PC-9 (cell line): Measurements from ENCODE around the gene MAN2A1. TPM values are rescaled to one million over a fixed set of nuclear protein-coding genes. Genes with fewer than 3 reads are reported as not detected.

Source experiments
- BruUV-seq: library from RNA; stranded (reverse); fragments of 400-500 nt; replicated peaks from 2 replicates; lab custom pipeline; 2021; lab: Mats Ljungman, UMichigan
- CTCF ChIA-PET: fragments of 300-600 bp; sonication (Branson Sonifier 250); formaldehyde crosslinking; loops from one replicate; lab custom pipeline; 2022; ENCODE audit warnings: antibody characterized with exemption; lab: Charles Lee
- POLR2A ChIA-PET: fragments of 300-600 bp; sonication (Branson Sonifier 250); formaldehyde crosslinking; loops from one replicate; lab custom pipeline; 2022; ENCODE audit warnings: antibody characterized with exemption; ENCODE audit not compliant: unreplicated experiment; lab: Charles Lee
- DNase-seq, 2 experiments: peaks; one replicate each; pipeline versions ENCODE4 v3.0.0 to v3.0.0-alpha.2; 2015 to 2022; ENCODE audit warnings: mixed read lengths in 1 of 2
- H2AFZ ChIP-seq: fragments of 200-600 bp; sonication (generic); 2 replicates; pipeline ENCODE4 v1.8.1; 2017; ENCODE audit warnings: antibody characterized with exemption
- H3F3A ChIP-seq: fragments of 200-600 bp; sonication (generic); 2 replicates; pipeline ENCODE4 v1.8.1; 2017; ENCODE audit warnings: antibody characterized with exemption, mild to moderate bottlenecking, low read depth; ENCODE audit not compliant: insufficient read depth
- H3K27ac ChIP-seq: fragments of 200-600 bp; sonication (generic); 2 replicates; pipeline ENCODE4 v1.6.1; 2016; ENCODE audit warnings: mixed run types
- H3K27me3 ChIP-seq: fragments of 200-600 bp; sonication (generic); 2 replicates; pipeline ENCODE4 v1.6.1; 2016; ENCODE audit warnings: low read depth, mixed run types; ENCODE audit not compliant: insufficient read depth
- H3K36me3 ChIP-seq: fragments of 200-600 bp; sonication (generic); 2 replicates; pipeline ENCODE4 v1.6.1; 2016; ENCODE audit warnings: low read depth, mixed run types
- H3K4me1 ChIP-seq: fragments of 200-600 bp; sonication (generic); replicated peaks from 2 replicates; pipeline ENCODE4 v1.6.1; 2016; ENCODE audit warnings: mixed run types; ENCODE audit not compliant: insufficient read depth
- H3K4me2 ChIP-seq: fragments of 200-600 bp; sonication (generic); 2 replicates; pipeline ENCODE4 v1.6.1; 2017; ENCODE audit warnings: mixed run types
- H3K4me3 ChIP-seq: fragments of 200-600 bp; sonication (generic); 2 replicates; pipeline ENCODE4 v1.6.1; 2016; ENCODE audit warnings: mixed run types
- H3K79me2 ChIP-seq: fragments of 200-600 bp; sonication (generic); 2 replicates; pipeline ENCODE4 v1.6.1; 2017; ENCODE audit warnings: low read depth, mixed run types
- H3K9me2 ChIP-seq: fragments of 200-600 bp; sonication (generic); 2 replicates; pipeline ENCODE4 v1.8.1; 2017; ENCODE audit warnings: mild to moderate bottlenecking; ENCODE audit not compliant: insufficient read depth
- H3K9me3 ChIP-seq: fragments of 200-600 bp; sonication (generic); 2 replicates; pipeline ENCODE4 v1.8.1; 2016; ENCODE audit warnings: low read depth; ENCODE audit not compliant: insufficient read depth
- H4K20me1 ChIP-seq: fragments of 200-600 bp; sonication (generic); 2 replicates; pipeline ENCODE4 v1.8.1; 2017; ENCODE audit not compliant: insufficient read depth
- EZH2 ChIP-seq: fragments of 200-600 bp; sonication (generic); IDR thresholded peaks from 2 replicates; pipeline ENCODE4 v1.8.0; 2017; ENCODE audit warnings: antibody characterized with exemption, low read depth
- intact Hi-C: fragments of 100-400 bp; cut with micrococcal nuclease; formaldehyde crosslinking; loops from one replicate; pipeline ENCODE4 v1.10.0; 2022; ENCODE audit not compliant: unreplicated experiment
- total RNA-seq: library from RNA; stranded (reverse); gene quantifications from 2 replicates; pipeline ENCODE4 v1.2.3, GENCODE V29; 2021
- TF ChIP-seq, protein P1 (sequence below): fragments of 200-600 bp; sonication (generic); conservative IDR thresholded peaks from 2 replicates; pipeline ENCODE4 v1.6.1; 2017; ENCODE audit warnings: mixed run types, antibody characterized with exemption, mild to moderate bottlenecking, moderate library complexity

MAN2A1 gene
- total RNA-seq, 1 experiment from 2014 or later, result 27.3 TPM

DNA sequence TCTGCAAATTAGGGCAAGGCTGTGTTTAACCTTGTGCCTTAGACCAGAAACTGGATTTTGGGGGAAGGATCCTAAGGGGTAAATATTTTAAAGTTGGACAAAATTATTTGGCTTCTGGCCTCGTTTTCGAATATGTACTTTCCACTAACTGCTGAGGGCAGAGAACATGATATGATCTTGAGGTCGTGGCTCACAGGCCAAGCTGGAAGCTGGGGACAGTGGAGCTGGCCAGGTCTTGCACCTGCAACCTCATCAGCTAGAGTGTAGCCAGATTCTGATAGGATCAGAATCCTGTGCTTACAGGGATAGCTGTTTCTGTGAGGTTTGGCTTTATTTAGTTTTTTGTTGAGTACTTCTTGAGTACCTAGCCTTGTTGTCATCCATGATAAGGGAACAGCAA is 24.9 kb downstream of the MAN2A1 start:
- no peaks in the 10 kb centered on the region for H3K9me3 ChIP-seq
- H3K27me3 ChIP-seq, result no peaks in the 10 kb centered on the region
- no peak overlapping the region for H2AFZ ChIP-seq
- H4K20me1 ChIP-seq, result peaks cover 4% of the 10 kb centered on the region; the same call in 1 of the 2 replicates
- no TSS peak for BruUV-seq
- H3K27ac ChIP-seq, result no peak overlapping the region
- POLR2A ChIA-PET, result no interaction called here
- H3K4me2 ChIP-seq, result no peak overlapping the region
- no peaks in the 10 kb centered on the region for H3F3A ChIP-seq
- H3K79me2 ChIP-seq, result no peaks in the 10 kb centered on the region
- H3K36me3 ChIP-seq, result no peaks in the 10 kb centered on the region
- H3K4me3 ChIP-seq, result no peak overlapping the region
- no peaks in the 10 kb centered on the region for H3K4me1 ChIP-seq
- H3K9me2 ChIP-seq, result no peaks in the 10 kb centered on the region
- intact Hi-C loops, result no loop called here
- TF ChIP-seq, protein P1, sequence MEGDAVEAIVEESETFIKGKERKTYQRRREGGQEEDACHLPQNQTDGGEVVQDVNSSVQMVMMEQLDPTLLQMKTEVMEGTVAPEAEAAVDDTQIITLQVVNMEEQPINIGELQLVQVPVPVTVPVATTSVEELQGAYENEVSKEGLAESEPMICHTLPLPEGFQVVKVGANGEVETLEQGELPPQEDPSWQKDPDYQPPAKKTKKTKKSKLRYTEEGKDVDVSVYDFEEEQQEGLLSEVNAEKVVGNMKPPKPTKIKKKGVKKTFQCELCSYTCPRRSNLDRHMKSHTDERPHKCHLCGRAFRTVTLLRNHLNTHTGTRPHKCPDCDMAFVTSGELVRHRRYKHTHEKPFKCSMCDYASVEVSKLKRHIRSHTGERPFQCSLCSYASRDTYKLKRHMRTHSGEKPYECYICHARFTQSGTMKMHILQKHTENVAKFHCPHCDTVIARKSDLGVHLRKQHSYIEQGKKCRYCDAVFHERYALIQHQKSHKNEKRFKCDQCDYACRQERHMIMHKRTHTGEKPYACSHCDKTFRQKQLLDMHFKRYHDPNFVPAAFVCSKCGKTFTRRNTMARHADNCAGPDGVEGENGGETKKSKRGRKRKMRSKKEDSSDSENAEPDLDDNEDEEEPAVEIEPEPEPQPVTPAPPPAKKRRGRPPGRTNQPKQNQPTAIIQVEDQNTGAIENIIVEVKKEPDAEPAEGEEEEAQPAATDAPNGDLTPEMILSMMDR, result no peak
- no peak for TF ChIP-seq EZH2
- no peak for DNase-seq
- CTCF ChIA-PET, result no interaction called here

DNA sequence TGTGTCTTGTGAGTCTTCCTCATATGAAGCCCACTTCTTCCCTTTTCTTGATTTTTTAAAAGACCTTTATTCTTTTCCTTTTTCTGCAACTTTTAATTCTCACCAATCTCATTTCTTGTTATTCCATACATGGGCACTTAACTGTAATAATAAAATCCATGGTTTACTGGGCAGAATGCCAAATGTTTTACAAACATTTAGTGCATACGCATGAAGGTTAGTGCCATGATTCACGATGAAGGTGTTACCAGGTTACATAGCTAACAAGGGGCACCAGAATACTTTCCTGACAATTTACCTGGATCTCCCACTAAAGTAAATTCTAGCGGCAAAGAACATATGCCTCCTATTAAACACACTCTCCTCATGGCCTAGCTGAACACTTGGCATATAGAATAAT is 28.5 kb downstream of the MAN2A1 start:
- Histone ChIP-seq H3K9me2 (no peaks in the 10 kb centered on the region), H3K36me3 (no peaks in the 10 kb centered on the region), H3F3A (no peaks in the 10 kb centered on the region), H3K27ac (no peak overlapping the region), H3K4me2 (no peak overlapping the region), H3K9me3 (no peaks in the 10 kb centered on the region), H3K79me2 (no peaks in the 10 kb centered on the region), H3K27me3 (no peaks in the 10 kb centered on the region), H3K4me1 (no peaks in the 10 kb centered on the region), H3K4me3 (no peak overlapping the region), H4K20me1 (no peaks in the 10 kb centered on the region), H2AFZ (no peak overlapping the region)
- TF ChIP-seq, protein P1, result no peak
- no peak for TF ChIP-seq EZH2
- no peak for DNase-seq
- intact Hi-C loops, result no loop called here
- POLR2A ChIA-PET, result no interaction called here
- no TSS peak for BruUV-seq
- CTCF ChIA-PET, result no interaction called here

DNA sequence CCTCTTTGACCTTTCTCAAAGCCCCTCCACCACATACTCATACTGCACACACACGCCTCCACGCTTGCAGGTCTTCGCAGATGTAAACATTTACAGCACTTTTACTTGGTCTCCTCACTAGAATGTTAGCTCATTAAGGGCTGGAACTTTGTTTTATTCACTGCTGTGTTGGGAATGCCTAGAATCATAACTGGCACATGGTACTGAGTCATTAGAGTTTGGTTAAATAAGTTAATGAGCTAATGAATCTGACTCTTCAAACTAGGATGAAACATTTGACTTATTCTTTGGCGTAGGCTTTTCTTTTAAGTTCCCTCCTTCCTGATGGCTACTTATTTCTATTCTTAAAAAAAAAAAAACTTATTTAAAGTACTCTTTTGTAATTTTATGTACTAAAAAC is 28.9 kb downstream of the MAN2A1 start:
- TF ChIP-seq EZH2, result no peak
- TF ChIP-seq, protein P1, result no peak
- no peaks in the 10 kb centered on the region for H3K9me3 ChIP-seq
- ChIA-PET POLR2A (no interaction called here), CTCF (no interaction called here)
- H3K4me1 ChIP-seq, result no peaks in the 10 kb centered on the region
- H3K27me3 ChIP-seq, result no peaks in the 10 kb centered on the region
- no TSS peak for BruUV-seq
- H3K4me2 ChIP-seq, result no peak overlapping the region
- H3K36me3 ChIP-seq, result no peaks in the 10 kb centered on the region
- no peaks in the 10 kb centered on the region for H3F3A ChIP-seq
- no peak overlapping the region for H2AFZ ChIP-seq
- no peak for DNase-seq
- no peaks in the 10 kb centered on the region for H3K79me2 ChIP-seq
- no peaks in the 10 kb centered on the region; the same call in 1 of the 2 replicates for H3K9me2 ChIP-seq
- H3K27ac ChIP-seq, result no peak overlapping the region
- no peaks in the 10 kb centered on the region for H4K20me1 ChIP-seq
- intact Hi-C loops, result no loop called here
- H3K4me3 ChIP-seq, result no peak overlapping the region
